GM23338 (cell line): Measurements from ENCODE around the gene AKNA. TPM values are rescaled to one million over a fixed set of nuclear protein-coding genes. Genes with fewer than 3 reads are reported as not detected.

Experiments used
- ATAC-seq: fragments of 200-7000 bp; cut with Tn5 transposase; 3 replicates; pipeline ENCODE4 v1.9.1; 2020
- DNase-seq: peaks from one replicate; pipeline ENCODE4 v3.0.0-alpha.2; 2015; ENCODE audit warnings: low spot score
- H2AFZ ChIP-seq: fragments of 200-600 bp; sonication (generic); 2 replicates; pipeline ENCODE4 v1.8.0; 2016; ENCODE audit warnings: antibody characterized with exemption, mild to moderate bottlenecking, moderate library complexity
- H3F3A ChIP-seq: fragments of 200-600 bp; sonication (generic); replicated peaks from 2 replicates; pipeline ENCODE4 v1.8.0; 2017; ENCODE audit warnings: antibody characterized with exemption, mixed run types, low read depth
- H3K27ac ChIP-seq: fragments of 200-600 bp; sonication (generic); 2 replicates; pipeline ENCODE4 v1.6.1; 2016; ENCODE audit warnings: low read depth
- H3K27me3 ChIP-seq: fragments of 200-600 bp; sonication (generic); 2 replicates; pipeline ENCODE4 v1.8.0; 2016; ENCODE audit warnings: mild to moderate bottlenecking, mixed run types, moderate library complexity; ENCODE audit not compliant: insufficient read depth
- H3K36me3 ChIP-seq: fragments of 200-600 bp; sonication (generic); 2 replicates; pipeline ENCODE4 v1.8.0; 2016; ENCODE audit warnings: mild to moderate bottlenecking; ENCODE audit not compliant: insufficient read depth
- H3K4me1 ChIP-seq: fragments of 200-600 bp; sonication (generic); 2 replicates; pipeline ENCODE4 v1.8.0; 2016; ENCODE audit warnings: mild to moderate bottlenecking, moderate library complexity; ENCODE audit not compliant: insufficient read depth
- H3K4me2 ChIP-seq: fragments of 200-600 bp; sonication (generic); 2 replicates; pipeline ENCODE4 v1.7.1; 2017; ENCODE audit warnings: mixed run types
- H3K4me3 ChIP-seq: fragments of 200-600 bp; sonication (generic); 2 replicates; pipeline ENCODE4 v1.6.1; 2016; ENCODE audit warnings: mixed run types
- H3K79me2 ChIP-seq: fragments of 200-600 bp; sonication (generic); replicated peaks from 2 replicates; pipeline ENCODE4 v1.8.0; 2017; ENCODE audit warnings: mild to moderate bottlenecking; ENCODE audit not compliant: insufficient read depth
- H3K9me2 ChIP-seq: fragments of 200-600 bp; sonication (generic); 2 replicates; pipeline ENCODE4 v1.8.0; 2017; ENCODE audit not compliant: insufficient read depth
- H4K20me1 ChIP-seq: fragments of 200-600 bp; sonication (generic); replicated peaks from 2 replicates; pipeline ENCODE4 v1.8.0; 2017; ENCODE audit warnings: mild to moderate bottlenecking; ENCODE audit not compliant: insufficient read depth
- H3K27ac Mint-ChIP-seq: 2 replicates; pipeline ENCODE4 v1.8.0; 2020; ENCODE audit warnings: inconsistent platforms, mild to moderate bottlenecking, moderate library complexity, mixed read lengths
- H3K27me3 Mint-ChIP-seq: 3 replicates; pipeline ENCODE4 v1.8.0; 2022; ENCODE audit warnings: low read depth, mild to moderate bottlenecking, moderate library complexity, mixed read lengths, inconsistent platforms; ENCODE audit not compliant: insufficient read depth, poor library complexity
- H3K36me3 Mint-ChIP-seq: 3 replicates; pipeline ENCODE4 v1.8.0; 2021; ENCODE audit warnings: low read depth, mild to moderate bottlenecking, inconsistent platforms, moderate library complexity, mixed read lengths
- H3K4me1 Mint-ChIP-seq: 3 replicates; pipeline ENCODE4 v1.8.0; 2020; ENCODE audit warnings: mild to moderate bottlenecking, inconsistent platforms, mixed read lengths
- H3K4me3 Mint-ChIP-seq: 3 replicates; pipeline ENCODE4 v1.8.0; 2021; ENCODE audit warnings: moderate library complexity, mild to moderate bottlenecking, inconsistent platforms, mixed read lengths
- H3K9me3 Mint-ChIP-seq: 3 replicates; pipeline ENCODE4 v1.8.0; 2020; ENCODE audit warnings: moderate library complexity, mild to moderate bottlenecking, inconsistent platforms, mixed read lengths
- CREB1 ChIP-seq: fragments of 250-450 bp; sonication (Bioruptor Pico); IDR thresholded peaks from 2 replicates; pipeline ENCODE4 v1.5.0; 2020; ENCODE audit warnings: low read depth, mild to moderate bottlenecking, moderate library complexity
- ETS1 ChIP-seq: IDR thresholded peaks from 2 replicates; pipeline ENCODE4 v1.6.1; 2016; ENCODE audit warnings: antibody characterized with exemption
- EZH2 ChIP-seq: fragments of 200-600 bp; sonication (generic); IDR thresholded peaks from one replicate; pipeline ENCODE4 v1.8.0; 2017; ENCODE audit warnings: antibody characterized with exemption, mild to moderate bottlenecking, low read depth; ENCODE audit not compliant: unreplicated experiment
- REST ChIP-seq: IDR thresholded peaks from one replicate; pipeline ENCODE4 v1.6.1; 2018; ENCODE audit warnings: antibody characterized with exemption; ENCODE audit not compliant: unreplicated experiment
- STAT1 ChIP-seq: IDR thresholded peaks from one replicate; pipeline ENCODE4 v1.6.1; 2016; ENCODE audit warnings: antibody characterized with exemption; ENCODE audit not compliant: unreplicated experiment
- ZNF331 ChIP-seq: fragments of 250-450 bp; sonication (Bioruptor Pico); IDR thresholded peaks from 2 replicates; pipeline ENCODE4 v1.5.0; 2020; ENCODE audit warnings: low read depth, mild to moderate bottlenecking, moderate library complexity
- ZNF462 ChIP-seq: fragments of 250-450 bp; sonication (Bioruptor Pico); IDR thresholded peaks from 2 replicates; pipeline ENCODE4 v1.5.0; 2020; ENCODE audit warnings: mild to moderate bottlenecking, moderate library complexity
- polyA plus RNA-seq: library from polyadenylated mRNA; unstranded; fragments of >200 nt; fragmentation: Nextera tagmentation; extraction: Ambion mirVana; gene quantifications from 2 replicates; pipeline ENCODE4 v1.2.1, GENCODE V29; 2016
- total RNA-seq: library from RNA; depleted of rRNA; stranded (reverse); fragments of >200 nt; shearing (Covaris generic); gene quantifications from 2 replicates; pipeline ENCODE4 v1.2.3, GENCODE V29; 2014

The AKNA gene
- total and polyA plus RNA-seq, 2 experiments from 2014 or later: 9.0 to 28.1 TPM

GRCh38 chr9:114316605-114317230 lies 71.1 kb downstream of the AKNA start:
- Histone ChIP-seq H2AFZ (no peak overlapping the region), H3K27ac (no peak overlapping the region), H3F3A (no peaks in the 10 kb centered on the region), H3K36me3 (no peaks in the 10 kb centered on the region), H3K79me2 (no peaks in the 10 kb centered on the region), H3K4me2 (no peak overlapping the region), H3K4me3 (no peak overlapping the region), H3K27me3 (no peaks in the 10 kb centered on the region), H3K9me2 (no peaks in the 10 kb centered on the region), H3K4me1 (no peaks in the 10 kb centered on the region), H4K20me1 (no peaks in the 10 kb centered on the region)
- Mint-ChIP-seq H3K36me3 (no peaks in the 10 kb centered on the region), H3K27me3 (peaks cover 6% of the 10 kb centered on the region), H3K27ac (no peak overlapping the region), H3K9me3 (no peaks in the 10 kb centered on the region; the same call in 1 of the 3 replicates), H3K4me3 (no peak overlapping the region), H3K4me1 (peaks cover 8% of the 10 kb centered on the region)
- ATAC-seq (no peak; the same call in 2 of the 3 replicates), DNase-seq (no peak)
- TF ChIP-seq CREB1 (CRISPR knock-in tag) (no peak), ETS1 (no peak), ZNF462 (no peak), REST (no peak), STAT1 (no peak), EZH2 (no peak), ZNF331 (no peak)
